ENCODE measurements around the gene ZSCAN5A. TPM values are rescaled to one million over a fixed set of nuclear protein-coding genes. Genes with fewer than 3 reads are reported as not detected.

Gene ZSCAN5A
- total and polyA plus RNA-seq, 2 of the 13 experiments (the other 11 are each of a cell fraction or from before 2014, with no cell fraction given): 9.5 to 17.8 TPM

GRCh38 chr19:56315077-56315828 is 614 bp upstream of the ZSCAN5A start (continued):
- no peak for TF ChIP-seq FOXJ3 (CRISPR knock-in tag; IDR thresholded peaks at IDR 0.05; ENCODE audit: borderline replicate concordance)
- peak; percentile 30; the same call in 1 of the 2 replicates for TF ChIP-seq MNT (IDR thresholded peaks at IDR 0.05)
- no peak for TF ChIP-seq CREB1 (IDR thresholded peaks at IDR 0.05)
- TF ChIP-seq CREB1 (CRISPR knock-in tag; IDR thresholded peaks at IDR 0.05): peak; percentile 11; the same call in 1 of the 2 replicates
- TF ChIP-seq ZNF782 (CRISPR knock-in tag; IDR thresholded peaks at IDR 0.05; ENCODE audit: borderline replicate concordance): no peak
- TF ChIP-seq ZNF644 (CRISPR knock-in tag; IDR thresholded peaks at IDR 0.05; ENCODE audit: low read depth): no peak
- peak; percentile 39; the same call in 1 of the 2 replicates for TF ChIP-seq SAP130 (CRISPR knock-in tag; IDR thresholded peaks at IDR 0.05; ENCODE audit: low read depth)
- 0 out of 2 replicates have a peak, but pooled peaks have one; percentile 13 for TF ChIP-seq ZNF580 (CRISPR knock-in tag; IDR thresholded peaks at IDR 0.05; ENCODE audit: borderline replicate concordance, low read depth)
- TF ChIP-seq ZNF160 (CRISPR knock-in tag; IDR thresholded peaks at IDR 0.05): no peak
- TF ChIP-seq ZNF282 (IDR thresholded peaks at IDR 0.05; ENCODE audit: partially characterized antibody): no peak
- TF ChIP-seq ZNF619 (CRISPR knock-in tag; IDR thresholded peaks at IDR 0.05): no peak; the same call in 1 of the 2 replicates

- peak; percentile 22 for ATAC-seq
- no peak for TF ChIP-seq NFIC (IDR thresholded peaks at IDR 0.05; ENCODE audit: low read length)
- no peak for TF ChIP-seq TBX2 (CRISPR knock-in tag; IDR thresholded peaks at IDR 0.05; ENCODE audit: borderline replicate concordance)
- TF ChIP-seq ZBTB26 (CRISPR knock-in tag; IDR thresholded peaks at IDR 0.05; ENCODE audit: borderline replicate concordance): 0 out of 2 replicates have a peak, but pooled peaks have one; percentile 47
- no peak; the same call in 1 of the 2 replicates for TF ChIP-seq YEATS4 (CRISPR knock-in tag; IDR thresholded peaks at IDR 0.05; ENCODE audit: borderline replicate concordance)
- no peak; the same call in 1 of the 2 replicates for TF ChIP-seq SNAPC2 (CRISPR knock-in tag; IDR thresholded peaks at IDR 0.05)
- no peak for TF ChIP-seq ZSCAN25 (CRISPR knock-in tag; IDR thresholded peaks at IDR 0.05)
- no peak for TF ChIP-seq HDAC6 (IDR thresholded peaks at IDR 0.05; ENCODE audit: low read depth, low read length)
- no peak for TF ChIP-seq ZNF44 (CRISPR knock-in tag; IDR thresholded peaks at IDR 0.05)
- no peak for TF ChIP-seq ZNF160 (CRISPR knock-in tag; IDR thresholded peaks at IDR 0.05)
- no peak for TF ChIP-seq ZIK1 (CRISPR knock-in tag; IDR thresholded peaks at IDR 0.05; ENCODE audit: borderline replicate concordance, low read depth)
- 0 out of 2 replicates have a peak, but pooled peaks have one; percentile 51 for TF ChIP-seq ZNF850 (CRISPR knock-in tag; conservative IDR thresholded peaks at IDR 0.05)
Observed at GRCh38 chr19:56314018-56314380, 640 bp downstream of the ZSCAN5A start.

More at GRCh38 chr19:56314018-56314380, 640 bp downstream of the ZSCAN5A start:
- peak overlapping the region; percentile 99 for H3K4me2 ChIP-seq (ENCODE audit: low read depth, low read length)
- peaks cover 4 to 9% of the 10 kb centered on the region in 2 experiments; a peak in 3 of 5 replicates for H3K36me3 ChIP-seq (replicated peaks in 1 of 2; ENCODE audit: control insufficient read depth in 1 of 2, insufficient read depth in 2 of 2, low read length in 2 of 2)
- no peaks in the 10 kb centered on the region for H3K79me2 ChIP-seq (ENCODE audit: insufficient read depth, low read length)
- H4K20me1 ChIP-seq (ENCODE audit: insufficient read depth, low read length): no peaks in the 10 kb centered on the region
- in situ Hi-C loops (cut with HindIII; ENCODE audit: extremely low pct_ligation_motif_present, low pct_unique_long_range_greater_than_20kb): loop anchor here (10.0 kb wide), 1 partner anchor 239 kb away; no protein-coding TSS in a partner anchor
- H3K4me1 ChIP-seq (ENCODE audit: insufficient read depth, low read length): peaks cover 44% of the 10 kb centered on the region
- no peaks in the 10 kb centered on the region; a peak in 1 of 5 replicates for H3K27me3 ChIP-seq (ENCODE audit: control insufficient read depth in 1 of 2, insufficient read depth in 2 of 2, low read length in 2 of 2)
- intact Hi-C loops (cut with micrococcal nuclease; ENCODE audit: unreplicated experiment): no loop called here
- peak overlapping the region; percentile 56 for H2AFZ ChIP-seq (ENCODE audit: low read length)
- WGBS (ENCODE audit: low lambda C conversion rate): 1% methylated on average over 9 of the region's 9 CpGs
- peak overlapping the region; percentile 96 for H3K27ac ChIP-seq (ENCODE audit: extremely low read length, insufficient read depth, low read length)
- peak overlapping the region; percentile 81 to 87 (median 82) for H3K4me3 ChIP-seq (replicated peaks in 1 of 3; ENCODE audit: insufficient read depth in 1 of 3, low read depth in 2 of 3, low read length in 3 of 3)
- CTCF ChIA-PET (ENCODE audit: low intra/inter-chr PET ratio, low total read pairs): interaction anchor here (1.0 kb wide), 1 partner anchor 19 kb away, joined by 4 read pairs; no protein-coding TSS in a partner anchor
- no peak for FAIRE-seq
- H3K9ac ChIP-seq (ENCODE audit: insufficient read depth, low read depth, low read length): peak overlapping the region; percentile 94
- POLR2A ChIA-PET: interaction anchor here (1.3 to 2.5 kb wide), 5 partner anchors 19 to 193 kb away, joined by 3 to 8 read pairs (median 4); partner anchors contain the start of genes ZNF583 and ZNF787
- peak; percentile 67 for DNase-seq (ENCODE audit: low spot score)
- H3K9me3 ChIP-seq (ENCODE audit: low read length): no peaks in the 10 kb centered on the region
- TSS peak; percentile 60 for BruUV-seq (replicated peaks)

All from HepG2 (cell line).